Muscle layer of duodenum (tissue), 2 donors: Measurements from ENCODE around the gene SMOC2.

Source experiments
- H3K27ac ChIP-seq: one replicate; pipeline ENCODE4 v1.7.0; 2013; ENCODE audit warnings: mild to moderate bottlenecking, low read length
- H3K27me3 ChIP-seq: one replicate; pipeline ENCODE4 v1.7.0; 2013; ENCODE audit warnings: low read depth, mild to moderate bottlenecking, control low read depth, low read length
- H3K36me3 ChIP-seq, 2 donors: one replicate each; pipeline ENCODE4 v1.7.0; 2013; ENCODE audit warnings: low read length in 2 of 2, control low read depth in 1 of 2, mild to moderate bottlenecking in 1 of 2; ENCODE audit not compliant: insufficient read depth in 2 of 2, control insufficient read depth in 1 of 2
- H3K4me1 ChIP-seq, 2 donors: one replicate each; pipeline ENCODE4 v1.7.0; 2013; ENCODE audit warnings: low read length in 2 of 2, mild to moderate bottlenecking in 2 of 2, control low read depth in 1 of 2, moderate library complexity in 1 of 2; ENCODE audit not compliant: insufficient read depth in 2 of 2, control insufficient read depth in 1 of 2
- H3K4me3 ChIP-seq, 2 donors: one replicate each; pipeline ENCODE4 v1.7.0; 2013; ENCODE audit warnings: low read length in 2 of 2, low read depth in 1 of 2, mild to moderate bottlenecking in 1 of 2
- H3K9me3 ChIP-seq, 2 donors: one replicate each; pipeline ENCODE4 v1.7.0; 2013; ENCODE audit warnings: low read length in 2 of 2, control low read depth in 1 of 2, mild to moderate bottlenecking in 1 of 2; ENCODE audit not compliant: control insufficient read depth in 1 of 2
- donor health status: healthy.

The SMOC2 gene

GRCh38 chr6:168417191-168417590 is 23.8 kb upstream of the SMOC2 start:
- no peak overlapping the region for H3K27ac ChIP-seq

GRCh38 chr6:168417679-168418557 is 23.1 kb upstream of the SMOC2 start:
- no peak overlapping the region for H3K4me3 ChIP-seq
- H3K27me3 ChIP-seq = no peaks in the 10 kb centered on the region
- no peaks in the 10 kb centered on the region for H3K9me3 ChIP-seq
- H3K27ac ChIP-seq = no peak overlapping the region
- H3K36me3 ChIP-seq = no peaks in the 10 kb centered on the region
- no peaks in the 10 kb centered on the region for H3K4me1 ChIP-seq

More at GRCh38 chr6:168417191-168417590, 23.8 kb upstream of the SMOC2 start:
- Histone ChIP-seq H3K4me3 (no peak overlapping the region), H3K9me3 (no peaks in the 10 kb centered on the region), H3K36me3 (no peaks in the 10 kb centered on the region), H3K4me1 (no peaks in the 10 kb centered on the region), H3K27me3 (no peaks in the 10 kb centered on the region)

GRCh38 chr6:168418711-168419121 is 22.3 kb upstream of the SMOC2 start:
- Histone ChIP-seq H3K36me3 (no peaks in the 10 kb centered on the region), H3K27me3 (no peaks in the 10 kb centered on the region), H3K4me3 (no peak overlapping the region), H3K9me3 (no peaks in the 10 kb centered on the region), H3K4me1 (no peaks in the 10 kb centered on the region), H3K27ac (no peak overlapping the region)

GRCh38 chr6:168419569-168419968 is 21.4 kb upstream of the SMOC2 start:
- no peaks in the 10 kb centered on the region for H3K9me3 ChIP-seq
- H3K4me1 ChIP-seq = no peaks in the 10 kb centered on the region
- no peaks in the 10 kb centered on the region for H3K27me3 ChIP-seq
- no peak overlapping the region for H3K4me3 ChIP-seq
- no peaks in the 10 kb centered on the region for H3K36me3 ChIP-seq
- H3K27ac ChIP-seq = no peak overlapping the region

- Histone ChIP-seq H3K27me3 (no peaks in the 10 kb centered on the region), H3K4me3 (no peak overlapping the region), H3K9me3 (no peaks in the 10 kb centered on the region), H3K36me3 (no peaks in the 10 kb centered on the region), H3K4me1 (no peaks in the 10 kb centered on the region), H3K27ac (no peak overlapping the region)
Observed at GRCh38 chr6:168420084-168420483, 20.9 kb upstream of the SMOC2 start.

GRCh38 chr6:168420706-168421105 is 20.3 kb upstream of the SMOC2 start:
- no peaks in the 10 kb centered on the region for H3K27me3 ChIP-seq
- H3K4me1 ChIP-seq = no peaks in the 10 kb centered on the region
- no peaks in the 10 kb centered on the region for H3K9me3 ChIP-seq
- no peak overlapping the region for H3K4me3 ChIP-seq
- H3K36me3 ChIP-seq = no peaks in the 10 kb centered on the region
- H3K27ac ChIP-seq = no peak overlapping the region

- no peaks in the 10 kb centered on the region for H3K36me3 ChIP-seq
- H3K27me3 ChIP-seq = peaks cover 4% of the 10 kb centered on the region
- no peaks in the 10 kb centered on the region for H3K4me1 ChIP-seq
- no peaks in the 10 kb centered on the region for H3K9me3 ChIP-seq
- no peak overlapping the region for H3K27ac ChIP-seq
- H3K4me3 ChIP-seq = no peak overlapping the region
Observed at GRCh38 chr6:168427184-168427583, 13.8 kb upstream of the SMOC2 start.

GRCh38 chr6:168428052-168428826 is 12.7 kb upstream of the SMOC2 start:
- Histone ChIP-seq H3K27ac (no peak overlapping the region), H3K4me3 (no peak overlapping the region), H3K4me1 (no peaks in the 10 kb centered on the region), H3K27me3 (peaks cover 4% of the 10 kb centered on the region), H3K9me3 (no peaks in the 10 kb centered on the region), H3K36me3 (no peaks in the 10 kb centered on the region)

- no peaks in the 10 kb centered on the region for H3K36me3 ChIP-seq
- no peaks in the 10 kb centered on the region for H3K4me1 ChIP-seq
- H3K27me3 ChIP-seq = peaks cover 4% of the 10 kb centered on the region
- H3K27ac ChIP-seq = no peak overlapping the region
- no peaks in the 10 kb centered on the region for H3K9me3 ChIP-seq
- H3K4me3 ChIP-seq = no peak overlapping the region
Observed at GRCh38 chr6:168428863-168429262, 12.1 kb upstream of the SMOC2 start.

GRCh38 chr6:168432196-168432595 is 8.8 kb upstream of the SMOC2 start:
- H3K4me3 ChIP-seq = no peak overlapping the region
- no peaks in the 10 kb centered on the region for H3K9me3 ChIP-seq
- H3K36me3 ChIP-seq = no peaks in the 10 kb centered on the region
- peaks cover 4% of the 10 kb centered on the region for H3K27me3 ChIP-seq
- no peaks in the 10 kb centered on the region for H3K4me1 ChIP-seq
- H3K27ac ChIP-seq = no peak overlapping the region

GRCh38 chr6:168433898-168434297 is 7.1 kb upstream of the SMOC2 start:
- H3K27me3 ChIP-seq = peaks cover 4% of the 10 kb centered on the region
- H3K27ac ChIP-seq = no peak overlapping the region
- no peaks in the 10 kb centered on the region for H3K9me3 ChIP-seq
- H3K4me3 ChIP-seq = no peak overlapping the region
- H3K36me3 ChIP-seq = no peaks in the 10 kb centered on the region
- H3K4me1 ChIP-seq = no peaks in the 10 kb centered on the region
